ENCODE measurements around the gene CSK. TPM values are rescaled to one million over a fixed set of nuclear protein-coding genes. Genes with fewer than 3 reads are reported as not detected.
A peak's percentile ranks its signal among the peaks of the same experiment; 100 is the strongest.
"Not testable (repeated sequence)": the region's sequence is repeated elsewhere in the genome, so short reads cannot be mapped to it uniquely, and the experiment has no call there.

Gene CSK
- total RNA-seq, 2 experiments from 2014 or later: 112 to 355 TPM

- CTCF ChIA-PET (ENCODE audit: unreplicated experiment): interaction anchor here (1.5 to 1.9 kb wide), 3 partner anchors 9 to 14 kb away, joined by 8 to 10 read pairs (median 10); no protein-coding TSS in a partner anchor
- peak; percentile 61 for DNase-seq (ENCODE audit: low spot score)
- peak overlapping the region; percentile 92 for H3K4me2 ChIP-seq (ENCODE audit: low read length)
- H3K4me3 ChIP-seq (ENCODE audit: low read depth, low read length, poor library complexity, severe bottlenecking): peak overlapping the region; percentile 97
- TF ChIP-seq CTCF (conservative IDR thresholded peaks at IDR 0.05; ENCODE audit: low read length): peak; percentile 69
- TF ChIP-seq EZH2phosphoT487 (IDR thresholded peaks at IDR 0.05; ENCODE audit: borderline replicate concordance, low read depth, low read length): no peak
- peaks cover 72% of the 10 kb centered on the region for H3K4me1 ChIP-seq (ENCODE audit: insufficient read depth, low read length, poor library complexity, severe bottlenecking)
- peaks cover 86% of the 10 kb centered on the region for H3K79me2 ChIP-seq (ENCODE audit: insufficient read depth, low read depth, low read length)
- POLR2A ChIA-PET: interaction anchor here (0.6 to 11.8 kb wide), 5 partner anchors 8 to 215 kb away, joined by 3 to 221 read pairs (median 8); partner anchors contain the start of gene CSK
- no TSS peak for BruUV-seq (replicated peaks)
- peaks cover 52% of the 10 kb centered on the region for H3K36me3 ChIP-seq (ENCODE audit: insufficient read depth, low read length)
- H3K9me2 ChIP-seq (ENCODE audit: insufficient read depth, low read length): no peaks in the 10 kb centered on the region
- H3K9me3 ChIP-seq (ENCODE audit: low read length): no peaks in the 10 kb centered on the region
- peak overlapping the region; percentile 99 for H3K27ac ChIP-seq (ENCODE audit: low read depth, low read length, poor library complexity, severe bottlenecking)
- intact Hi-C loops (cut with micrococcal nuclease; ENCODE audit: unreplicated experiment): loop anchor here (5.0 kb wide), 3 partner anchors 223 to 668 kb away; partner anchors contain the start of genes C15orf39 and SIN3A
- peaks cover 5% of the 10 kb centered on the region; the same call in 1 of the 2 replicates for H4K20me1 ChIP-seq (ENCODE audit: insufficient read depth, low read length)
- no peak overlapping the region for H2AFZ ChIP-seq (ENCODE audit: low read length)
Observed at GRCh38 chr15:74784426-74785193, 2.7 kb downstream of the CSK start.

GRCh38 chr15:74785194-74786032 lies 3.5 kb downstream of the CSK start:
- CTCF ChIA-PET (ENCODE audit: unreplicated experiment): interaction anchor here (0.6 to 1.9 kb wide), 4 partner anchors 8 to 14 kb away, joined by 3 to 10 read pairs (median 9); no protein-coding TSS in a partner anchor
- POLR2A ChIA-PET: interaction anchor here (0.6 to 11.8 kb wide), 4 partner anchors 8 to 215 kb away, joined by 3 to 221 read pairs (median 14); partner anchors contain the start of gene CSK
- H2AFZ ChIP-seq (ENCODE audit: low read length): no peak overlapping the region
- TF ChIP-seq CTCF (conservative IDR thresholded peaks at IDR 0.05; ENCODE audit: low read length) (0 out of 2 replicates have a peak, but pooled peaks have one; percentile 14), EZH2phosphoT487 (IDR thresholded peaks at IDR 0.05; ENCODE audit: borderline replicate concordance, low read depth, low read length) (no peak)
- intact Hi-C loops (cut with micrococcal nuclease; ENCODE audit: unreplicated experiment): loop anchor here (5.0 kb wide), 2 partner anchors 222 to 667 kb away; partner anchors contain the start of gene SIN3A
- H3K27ac ChIP-seq (ENCODE audit: low read depth, low read length, poor library complexity, severe bottlenecking): peak overlapping the region; percentile 99
- no TSS peak for BruUV-seq (replicated peaks)
- no peaks in the 10 kb centered on the region for H3K9me2 ChIP-seq (ENCODE audit: insufficient read depth, low read length)
- H3K9me3 ChIP-seq (ENCODE audit: low read length): no peaks in the 10 kb centered on the region
- H3K36me3 ChIP-seq (ENCODE audit: insufficient read depth, low read length): peaks cover 60% of the 10 kb centered on the region
- peak; percentile 57 for DNase-seq (ENCODE audit: low spot score)
- peak overlapping the region; percentile 92 for H3K4me2 ChIP-seq (ENCODE audit: low read length)
- peaks cover 72% of the 10 kb centered on the region for H3K4me1 ChIP-seq (ENCODE audit: insufficient read depth, low read length, poor library complexity, severe bottlenecking)
- H4K20me1 ChIP-seq (ENCODE audit: insufficient read depth, low read length): peaks cover 5% of the 10 kb centered on the region; the same call in 1 of the 2 replicates
- peak overlapping the region; percentile 97 for H3K4me3 ChIP-seq (ENCODE audit: low read depth, low read length, poor library complexity, severe bottlenecking)
- peaks cover 87% of the 10 kb centered on the region for H3K79me2 ChIP-seq (ENCODE audit: insufficient read depth, low read depth, low read length)

GRCh38 chr15:74786081-74786480 lies 4.2 kb downstream of the CSK start:
- TSS peak; percentile 44 for BruUV-seq (replicated peaks)
- Histone ChIP-seq H3K4me2 (ENCODE audit: low read length) (peak overlapping the region; percentile 92), H3K79me2 (ENCODE audit: insufficient read depth, low read depth, low read length) (peaks cover 87% of the 10 kb centered on the region), H3K4me3 (ENCODE audit: low read depth, low read length, poor library complexity, severe bottlenecking) (peak overlapping the region; percentile 97), H3K36me3 (ENCODE audit: insufficient read depth, low read length) (peaks cover 67% of the 10 kb centered on the region), H3K27ac (ENCODE audit: low read depth, low read length, poor library complexity, severe bottlenecking) (peak overlapping the region; percentile 99), H3K4me1 (ENCODE audit: insufficient read depth, low read length, poor library complexity, severe bottlenecking) (peaks cover 76% of the 10 kb centered on the region)
- H3K9me2 ChIP-seq (ENCODE audit: insufficient read depth, low read length); DNase-seq (ENCODE audit: low spot score); H4K20me1 ChIP-seq (ENCODE audit: insufficient read depth, low read length); H2AFZ ChIP-seq (ENCODE audit: low read length); H3K9me3 ChIP-seq (ENCODE audit: low read length): not testable (repeated sequence)
- CTCF ChIA-PET (ENCODE audit: unreplicated experiment): interaction anchor here (0.6 to 0.7 kb wide), 2 partner anchors 8 to 11 kb away, joined by 3 read pairs; no protein-coding TSS in a partner anchor
- intact Hi-C loops (cut with micrococcal nuclease; ENCODE audit: unreplicated experiment): loop anchor here (5.0 kb wide), 2 partner anchors 221 to 666 kb away; partner anchors contain the start of gene SIN3A
- POLR2A ChIA-PET: interaction anchor here (11.8 kb wide), 1 partner anchor 10 kb away, joined by 221 read pairs; the partner anchor contains the start of gene CSK

Data from OCI-LY7 (cell line).